HUES6 (cell line): ENCODE measurements around the gene SLC46A3.
A peak's percentile ranks its signal among the peaks of the same experiment; 100 is the strongest.
"Not testable (repeated sequence)": the region's sequence is repeated elsewhere in the genome, so short reads cannot be mapped to it uniquely, and the experiment has no call there.

ENCODE experiments used
- H3K27ac ChIP-seq: 2 replicates; pipeline ENCODE4 v1.7.0; 2013; ENCODE audit warnings: low read depth, mild to moderate bottlenecking, low read length, inconsistent platforms
- H3K27me3 ChIP-seq: 2 replicates; pipeline ENCODE4 v1.6.1; 2013; ENCODE audit warnings: low read length; ENCODE audit not compliant: control insufficient read depth, insufficient read depth
- H3K36me3 ChIP-seq: 2 replicates; pipeline ENCODE4 v1.6.1; 2013; ENCODE audit warnings: low read length; ENCODE audit not compliant: control insufficient read depth, insufficient read depth
- H3K4me1 ChIP-seq: 2 replicates; pipeline ENCODE4 v1.6.1; 2013; ENCODE audit warnings: low read length; ENCODE audit not compliant: control insufficient read depth, insufficient read depth
- H3K4me3 ChIP-seq: 2 replicates; pipeline ENCODE4 v1.5.1; 2013; ENCODE audit warnings: low read depth, low read length
- H3K9ac ChIP-seq: one replicate; pipeline ENCODE4 v1.6.1; 2013; ENCODE audit warnings: mild to moderate bottlenecking, low read length
- H3K9me3 ChIP-seq: 2 replicates; pipeline ENCODE4 v1.6.1; 2013; ENCODE audit warnings: low read depth, low read length; ENCODE audit not compliant: control insufficient read depth, insufficient read depth

Gene SLC46A3

DNA sequence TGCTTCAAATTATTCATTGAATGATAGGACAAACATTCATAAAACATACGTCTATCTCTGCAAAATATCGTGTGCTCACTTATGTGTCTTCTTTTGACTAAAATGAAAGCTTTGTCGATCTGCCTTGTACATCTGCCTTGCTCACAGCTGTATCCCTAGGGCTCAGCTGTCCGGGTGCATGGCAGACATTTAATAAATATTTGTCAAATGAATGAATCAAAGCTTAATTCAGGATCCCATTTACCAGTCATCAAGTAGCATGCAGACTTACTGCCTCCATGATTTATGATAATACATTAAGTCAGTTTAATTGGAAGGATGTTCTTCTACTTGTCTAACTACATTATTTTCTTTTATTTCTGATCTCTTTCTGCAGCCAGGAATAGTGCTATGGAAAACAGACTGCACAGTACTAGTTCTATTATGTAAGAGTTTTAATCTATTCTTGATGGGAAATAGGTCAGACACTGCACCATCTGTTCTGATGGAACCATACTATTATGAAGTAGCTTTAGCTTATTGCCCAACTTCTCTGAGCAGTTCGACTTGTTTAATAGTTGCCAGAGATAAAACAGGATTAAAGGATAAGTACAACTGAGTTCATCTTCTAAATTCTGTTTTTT, 13.2 kb downstream of the SLC46A3 start:
- Histone ChIP-seq H3K36me3 (no peaks in the 10 kb centered on the region; the same call in 1 of the 2 replicates), H3K4me1 (no peaks in the 10 kb centered on the region; the same call in 1 of the 2 replicates)

DNA sequence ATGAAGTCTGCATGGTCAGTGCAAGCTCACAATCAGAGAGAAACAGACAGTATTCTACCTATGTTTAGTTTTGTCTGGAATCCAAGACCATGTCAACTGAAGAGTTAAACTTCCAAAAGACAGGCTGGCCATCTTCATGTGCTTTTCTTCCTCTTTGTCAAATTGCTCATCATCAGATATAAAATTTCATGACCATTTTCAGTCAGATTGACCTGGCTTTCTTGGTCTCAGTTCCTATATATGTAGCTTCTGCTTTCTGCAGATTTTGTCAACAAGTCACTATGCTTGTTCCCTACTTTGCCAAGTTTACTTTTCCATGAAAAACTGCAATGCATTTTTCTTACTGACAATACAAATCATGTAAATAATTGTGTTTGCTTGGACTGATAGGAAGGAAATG, 13.9 kb downstream of the SLC46A3 start:
- Histone ChIP-seq H3K27me3 (no peaks in the 10 kb centered on the region), H3K36me3 (no peaks in the 10 kb centered on the region; the same call in 1 of the 2 replicates), H3K4me1 (no peaks in the 10 kb centered on the region; the same call in 1 of the 2 replicates), H3K4me3 (no peak overlapping the region), H3K27ac (no peak overlapping the region), H3K9me3 (no peaks in the 10 kb centered on the region), H3K9ac (no peak overlapping the region)

More for the DNA sequence above, 13.2 kb downstream of the SLC46A3 start:
- Histone ChIP-seq H3K9me3 (no peaks in the 10 kb centered on the region), H3K4me3 (no peak overlapping the region), H3K27ac (no peak overlapping the region), H3K27me3 (no peaks in the 10 kb centered on the region), H3K9ac (no peak overlapping the region)

DNA sequence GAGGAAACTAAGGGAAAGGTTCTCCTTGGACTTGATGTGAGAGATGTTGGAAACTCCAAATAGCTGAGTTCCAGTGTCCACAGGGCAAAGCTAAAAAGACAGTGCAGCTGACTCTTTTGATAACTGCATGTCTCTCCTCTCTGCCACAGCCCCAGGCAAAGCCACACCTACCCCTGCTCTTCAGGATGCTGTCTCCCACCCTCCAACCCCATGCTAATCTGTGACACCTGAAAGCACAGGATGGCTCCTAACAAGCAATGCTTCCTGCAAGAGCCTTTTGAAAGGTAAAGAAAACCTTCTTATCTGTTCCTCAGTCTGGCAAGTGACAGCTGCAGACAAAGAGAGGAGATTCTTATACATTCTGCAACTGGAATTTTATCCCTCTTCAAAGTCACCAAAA, 14.5 kb downstream of the SLC46A3 start:
- H3K27ac ChIP-seq: no peak overlapping the region
- no peak overlapping the region for H3K9ac ChIP-seq
- no peaks in the 10 kb centered on the region; the same call in 1 of the 2 replicates for H3K4me1 ChIP-seq
- no peak overlapping the region for H3K4me3 ChIP-seq
- H3K36me3 ChIP-seq: no peaks in the 10 kb centered on the region; the same call in 1 of the 2 replicates
- H3K27me3 ChIP-seq: no peaks in the 10 kb centered on the region
- H3K9me3 ChIP-seq: no peaks in the 10 kb centered on the region

DNA sequence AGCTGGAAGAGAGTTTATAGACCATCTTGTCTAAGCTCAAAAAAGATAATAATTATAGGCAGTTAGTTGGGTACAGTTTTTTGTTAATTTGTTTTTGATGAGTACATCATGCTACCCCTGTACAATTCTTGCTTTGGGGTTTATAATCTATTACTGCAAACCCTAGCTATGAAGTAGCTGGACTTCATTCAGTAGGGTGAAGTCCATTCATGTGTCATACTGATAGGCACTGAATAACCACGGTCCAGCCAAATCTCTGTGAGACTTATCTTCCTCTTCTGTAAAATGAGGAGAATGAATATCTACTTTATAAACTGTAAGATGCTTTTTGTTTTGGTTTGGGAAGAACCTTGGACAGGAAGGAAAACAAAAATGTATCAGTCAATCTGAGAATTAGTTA, 19.5 kb downstream of the SLC46A3 start:
- H3K27ac ChIP-seq: no peak overlapping the region
- no peak overlapping the region for H3K9ac ChIP-seq

GRCh38 chr13:28697441-28697840, 21.3 kb downstream of the SLC46A3 start:
- H3K36me3 ChIP-seq: no peaks in the 10 kb centered on the region; the same call in 1 of the 2 replicates
- H3K27me3 ChIP-seq: no peaks in the 10 kb centered on the region
- no peaks in the 10 kb centered on the region for H3K9me3 ChIP-seq
- H3K4me1 ChIP-seq: peaks cover 15% of the 10 kb centered on the region
- H3K27ac ChIP-seq: no peak overlapping the region
- no peak overlapping the region for H3K4me3 ChIP-seq
- no peak overlapping the region for H3K9ac ChIP-seq

More for the DNA sequence above, 19.5 kb downstream of the SLC46A3 start:
- H3K4me1 ChIP-seq: peaks cover 6% of the 10 kb centered on the region
- no peaks in the 10 kb centered on the region for H3K9me3 ChIP-seq
- H3K27me3 ChIP-seq: no peaks in the 10 kb centered on the region
- no peak overlapping the region for H3K4me3 ChIP-seq
- no peaks in the 10 kb centered on the region; the same call in 1 of the 2 replicates for H3K36me3 ChIP-seq

DNA sequence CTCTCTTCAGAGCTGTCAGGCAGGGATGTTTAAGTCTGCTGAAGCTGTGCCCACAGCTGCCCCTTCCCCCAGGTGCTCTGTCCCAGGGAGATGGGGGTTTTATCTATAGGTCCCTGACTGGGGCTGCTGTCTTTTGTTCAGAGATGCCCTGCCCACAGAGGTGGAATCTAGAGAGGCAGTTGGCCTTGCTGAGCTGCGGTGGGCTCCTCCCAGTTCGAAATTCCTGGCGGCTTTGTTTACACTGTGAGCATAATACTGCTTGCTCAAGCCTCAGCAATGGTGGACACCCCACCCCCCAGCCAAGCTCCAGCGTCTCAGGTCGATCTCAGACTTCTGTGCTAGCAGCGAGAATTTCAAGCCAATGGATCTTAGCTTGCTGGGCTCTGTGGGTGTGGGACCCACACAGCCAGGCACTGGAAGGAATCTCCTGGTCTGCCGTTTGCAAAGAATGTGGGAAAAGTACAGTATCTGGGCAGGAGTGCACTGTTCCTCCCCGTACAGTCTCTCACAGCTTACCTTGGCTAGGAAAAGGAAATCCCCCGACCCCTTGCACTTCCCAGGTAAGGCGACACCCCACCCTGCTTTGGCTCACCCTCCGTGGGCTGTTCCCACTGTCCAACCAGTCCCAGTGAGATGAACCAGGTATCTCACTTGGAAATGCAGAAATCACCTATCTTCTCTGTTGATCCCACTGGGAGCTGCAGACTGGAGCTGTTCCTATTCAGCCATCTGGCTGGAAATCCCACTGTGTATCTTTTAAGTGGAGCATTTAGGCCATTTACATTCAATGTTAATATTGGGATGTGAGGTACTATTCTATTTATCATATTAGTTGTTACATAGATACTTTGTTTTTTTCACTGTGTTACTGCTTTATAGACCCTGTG, 24.9 kb downstream of the SLC46A3 start:
- not testable (repeated sequence) for H3K36me3 ChIP-seq, H3K27me3 ChIP-seq, H3K9me3 ChIP-seq
- H3K4me3 ChIP-seq: peak overlapping the region; percentile 68
- H3K27ac ChIP-seq: peak overlapping the region; percentile 81
- H3K4me1 ChIP-seq: peaks cover 15% of the 10 kb centered on the region
- H3K9ac ChIP-seq: peak overlapping the region; percentile 77

GRCh38 chr13:28685892-28686291, 32.9 kb downstream of the SLC46A3 start:
- Histone ChIP-seq H3K36me3 (no peaks in the 10 kb centered on the region), H3K27ac (no peak overlapping the region), H3K9me3 (0 out of 2 replicates have a peak, but pooled peaks cover 2% of the 10 kb centered on the region), H3K27me3 (no peaks in the 10 kb centered on the region), H3K9ac (no peak overlapping the region), H3K4me1 (peaks cover 8% of the 10 kb centered on the region), H3K4me3 (no peak overlapping the region)

GRCh38 chr13:28685114-28685513, 33.7 kb downstream of the SLC46A3 start:
- H3K27me3 ChIP-seq: no peaks in the 10 kb centered on the region
- 0 out of 2 replicates have a peak, but pooled peaks cover 2% of the 10 kb centered on the region for H3K9me3 ChIP-seq
- no peak overlapping the region for H3K27ac ChIP-seq
- H3K36me3 ChIP-seq: no peaks in the 10 kb centered on the region
- H3K4me1 ChIP-seq: peaks cover 8% of the 10 kb centered on the region
- no peak overlapping the region for H3K4me3 ChIP-seq
- no peak overlapping the region for H3K9ac ChIP-seq

- peak overlapping the region; percentile 5; the same call in 1 of the 2 replicates for H3K4me3 ChIP-seq
- no peak overlapping the region for H3K9ac ChIP-seq
Observed at GRCh38 chr13:28684257-28684656, 34.5 kb downstream of the SLC46A3 start.

DNA sequence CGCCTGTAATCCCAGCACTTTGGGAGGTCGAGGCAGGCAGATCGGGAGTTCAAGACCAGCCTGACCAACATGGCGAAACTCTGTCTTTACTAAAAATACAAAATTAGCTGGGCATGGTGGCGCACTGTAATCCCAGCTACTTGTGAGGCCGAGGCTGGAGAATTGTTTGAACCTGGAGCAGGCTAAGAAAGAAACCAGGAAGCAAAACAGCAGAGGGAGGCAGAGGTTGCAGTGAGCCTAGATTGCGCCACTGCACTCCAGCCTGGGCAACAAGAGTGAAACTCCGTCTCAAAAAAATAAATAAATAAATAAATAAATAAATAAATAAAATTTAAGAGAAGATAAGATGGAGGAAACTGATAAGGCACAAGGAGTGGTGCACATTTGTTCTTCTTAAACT, 35.6 kb downstream of the SLC46A3 start:
- not testable (repeated sequence) for H3K27me3 ChIP-seq, H3K4me3 ChIP-seq, H3K27ac ChIP-seq, H3K4me1 ChIP-seq, H3K9me3 ChIP-seq, H3K9ac ChIP-seq
- H3K36me3 ChIP-seq: peaks cover 10% of the 10 kb centered on the region

More at GRCh38 chr13:28684257-28684656, 34.5 kb downstream of the SLC46A3 start:
- no peak overlapping the region for H3K27ac ChIP-seq
- H3K4me1 ChIP-seq: peaks cover 8% of the 10 kb centered on the region
- H3K27me3 ChIP-seq: no peaks in the 10 kb centered on the region
- H3K36me3 ChIP-seq: peaks cover under 1% of the 10 kb centered on the region; the same call in 1 of the 2 replicates
- 0 out of 2 replicates have a peak, but pooled peaks cover 2% of the 10 kb centered on the region for H3K9me3 ChIP-seq

DNA sequence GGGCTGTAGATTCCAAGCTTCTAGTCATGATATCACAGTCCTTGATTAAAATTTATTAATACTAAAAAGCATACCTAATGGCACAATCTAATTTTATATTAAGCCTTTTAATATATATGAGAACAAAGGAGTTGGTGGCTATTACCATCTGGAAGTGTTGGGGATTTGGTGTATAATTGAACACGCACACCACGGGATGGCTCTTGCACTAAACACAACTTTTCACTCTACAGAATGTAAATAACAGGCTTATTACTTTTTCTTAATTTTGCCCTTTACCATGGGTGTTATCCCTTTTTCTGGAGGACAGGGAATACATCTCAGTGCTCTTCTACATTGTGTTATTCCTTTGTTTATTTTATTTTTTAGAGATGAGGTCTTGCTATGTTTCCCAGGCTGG, 38.2 kb downstream of the SLC46A3 start:
- Histone ChIP-seq H3K4me3 (no peak overlapping the region), H3K27ac (no peak overlapping the region), H3K4me1 (peaks cover 8% of the 10 kb centered on the region), H3K9ac (no peak overlapping the region), H3K27me3 (no peaks in the 10 kb centered on the region), H3K36me3 (peaks cover 35% of the 10 kb centered on the region), H3K9me3 (no peaks in the 10 kb centered on the region)
